HL-60 (cell line): ENCODE measurements around the gene PIRT.

Experiments
- DNase-seq, 2 experiments: peaks; one replicate each; pipeline ENCODE4 v3.0.0-alpha.2; 2010 to 2020; ENCODE audit warnings: low read depth in 1 of 2, low spot score in 1 of 2
- H3K27ac ChIP-seq: fragments of 250-450 bp; sonication (Bioruptor Pico); replicated peaks from 2 replicates; pipeline ENCODE4 v1.5.1; 2020; ENCODE audit warnings: mild to moderate bottlenecking, moderate library complexity
- H3K27me3 ChIP-seq: fragments of 250-450 bp; sonication (Bioruptor Pico); 2 replicates; pipeline ENCODE4 v1.5.1; 2021; ENCODE audit warnings: mild to moderate bottlenecking, moderate library complexity; ENCODE audit not compliant: insufficient read depth, poor library complexity, severe bottlenecking
- H3K4me3 ChIP-seq: replicated peaks from 2 replicates; pipeline ENCODE4 v1.5.1; 2011; ENCODE audit warnings: mild to moderate bottlenecking, control low read depth, low read length; ENCODE audit not compliant: insufficient read depth
- GABPA ChIP-seq: IDR thresholded peaks from 2 replicates; pipeline ENCODE4 v1.6.1; 2012; ENCODE audit warnings: low read depth
- POLR2AphosphoS5 ChIP-seq: IDR thresholded peaks from 2 replicates; pipeline ENCODE4 v1.6.1; 2012; ENCODE audit warnings: low read depth
- SPI1 ChIP-seq: IDR thresholded peaks from 2 replicates; pipeline ENCODE4 v1.6.1; 2012; ENCODE audit warnings: low read depth, mild to moderate bottlenecking, borderline replicate concordance
- TF ChIP-seq, protein P1 (sequence below): IDR thresholded peaks from one replicate; pipeline ENCODE4 v1.5.1; 2011; ENCODE audit warnings: low read length, control low read depth, inconsistent platforms; ENCODE audit not compliant: insufficient read depth
- TF ChIP-seq, protein P2 (sequence below): IDR thresholded peaks from 2 replicates; pipeline ENCODE4 v1.6.1; 2012; ENCODE audit warnings: low read depth; ENCODE audit not compliant: insufficient replicate concordance

Gene PIRT

DNA sequence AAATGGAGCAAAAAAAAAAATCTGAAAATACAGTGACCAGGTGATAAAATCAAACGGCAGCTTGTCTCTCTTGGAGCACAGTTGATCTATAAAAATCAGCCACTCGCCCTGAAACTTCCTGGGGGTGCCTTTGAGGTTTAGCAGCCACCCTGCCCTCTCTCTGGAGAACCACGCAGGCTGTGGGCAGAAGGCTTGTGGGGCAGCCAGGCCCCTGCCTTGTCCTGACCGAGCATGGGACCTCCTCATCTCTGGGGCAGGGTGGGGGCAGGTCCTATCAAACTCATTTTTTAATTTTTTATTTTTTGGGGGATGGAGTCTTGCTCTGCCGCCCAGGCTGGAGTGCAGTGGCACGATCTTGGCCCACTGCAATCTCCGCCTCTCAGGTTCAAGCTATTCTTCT is 39.0 kb downstream of the PIRT start:
- Histone ChIP-seq H3K27me3 (no peaks in the 10 kb centered on the region), H3K27ac (no peak overlapping the region), H3K4me3 (no peak overlapping the region)
- TF ChIP-seq SPI1 = no peak
- TF ChIP-seq, protein P1, sequence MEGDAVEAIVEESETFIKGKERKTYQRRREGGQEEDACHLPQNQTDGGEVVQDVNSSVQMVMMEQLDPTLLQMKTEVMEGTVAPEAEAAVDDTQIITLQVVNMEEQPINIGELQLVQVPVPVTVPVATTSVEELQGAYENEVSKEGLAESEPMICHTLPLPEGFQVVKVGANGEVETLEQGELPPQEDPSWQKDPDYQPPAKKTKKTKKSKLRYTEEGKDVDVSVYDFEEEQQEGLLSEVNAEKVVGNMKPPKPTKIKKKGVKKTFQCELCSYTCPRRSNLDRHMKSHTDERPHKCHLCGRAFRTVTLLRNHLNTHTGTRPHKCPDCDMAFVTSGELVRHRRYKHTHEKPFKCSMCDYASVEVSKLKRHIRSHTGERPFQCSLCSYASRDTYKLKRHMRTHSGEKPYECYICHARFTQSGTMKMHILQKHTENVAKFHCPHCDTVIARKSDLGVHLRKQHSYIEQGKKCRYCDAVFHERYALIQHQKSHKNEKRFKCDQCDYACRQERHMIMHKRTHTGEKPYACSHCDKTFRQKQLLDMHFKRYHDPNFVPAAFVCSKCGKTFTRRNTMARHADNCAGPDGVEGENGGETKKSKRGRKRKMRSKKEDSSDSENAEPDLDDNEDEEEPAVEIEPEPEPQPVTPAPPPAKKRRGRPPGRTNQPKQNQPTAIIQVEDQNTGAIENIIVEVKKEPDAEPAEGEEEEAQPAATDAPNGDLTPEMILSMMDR = no peak
- TF ChIP-seq POLR2AphosphoS5 = no peak
- TF ChIP-seq GABPA = no peak
- TF ChIP-seq, protein P2, sequence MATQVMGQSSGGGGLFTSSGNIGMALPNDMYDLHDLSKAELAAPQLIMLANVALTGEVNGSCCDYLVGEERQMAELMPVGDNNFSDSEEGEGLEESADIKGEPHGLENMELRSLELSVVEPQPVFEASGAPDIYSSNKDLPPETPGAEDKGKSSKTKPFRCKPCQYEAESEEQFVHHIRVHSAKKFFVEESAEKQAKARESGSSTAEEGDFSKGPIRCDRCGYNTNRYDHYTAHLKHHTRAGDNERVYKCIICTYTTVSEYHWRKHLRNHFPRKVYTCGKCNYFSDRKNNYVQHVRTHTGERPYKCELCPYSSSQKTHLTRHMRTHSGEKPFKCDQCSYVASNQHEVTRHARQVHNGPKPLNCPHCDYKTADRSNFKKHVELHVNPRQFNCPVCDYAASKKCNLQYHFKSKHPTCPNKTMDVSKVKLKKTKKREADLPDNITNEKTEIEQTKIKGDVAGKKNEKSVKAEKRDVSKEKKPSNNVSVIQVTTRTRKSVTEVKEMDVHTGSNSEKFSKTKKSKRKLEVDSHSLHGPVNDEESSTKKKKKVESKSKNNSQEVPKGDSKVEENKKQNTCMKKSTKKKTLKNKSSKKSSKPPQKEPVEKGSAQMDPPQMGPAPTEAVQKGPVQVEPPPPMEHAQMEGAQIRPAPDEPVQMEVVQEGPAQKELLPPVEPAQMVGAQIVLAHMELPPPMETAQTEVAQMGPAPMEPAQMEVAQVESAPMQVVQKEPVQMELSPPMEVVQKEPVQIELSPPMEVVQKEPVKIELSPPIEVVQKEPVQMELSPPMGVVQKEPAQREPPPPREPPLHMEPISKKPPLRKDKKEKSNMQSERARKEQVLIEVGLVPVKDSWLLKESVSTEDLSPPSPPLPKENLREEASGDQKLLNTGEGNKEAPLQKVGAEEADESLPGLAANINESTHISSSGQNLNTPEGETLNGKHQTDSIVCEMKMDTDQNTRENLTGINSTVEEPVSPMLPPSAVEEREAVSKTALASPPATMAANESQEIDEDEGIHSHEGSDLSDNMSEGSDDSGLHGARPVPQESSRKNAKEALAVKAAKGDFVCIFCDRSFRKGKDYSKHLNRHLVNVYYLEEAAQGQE = no peak
- DNase-seq = no peak

DNA sequence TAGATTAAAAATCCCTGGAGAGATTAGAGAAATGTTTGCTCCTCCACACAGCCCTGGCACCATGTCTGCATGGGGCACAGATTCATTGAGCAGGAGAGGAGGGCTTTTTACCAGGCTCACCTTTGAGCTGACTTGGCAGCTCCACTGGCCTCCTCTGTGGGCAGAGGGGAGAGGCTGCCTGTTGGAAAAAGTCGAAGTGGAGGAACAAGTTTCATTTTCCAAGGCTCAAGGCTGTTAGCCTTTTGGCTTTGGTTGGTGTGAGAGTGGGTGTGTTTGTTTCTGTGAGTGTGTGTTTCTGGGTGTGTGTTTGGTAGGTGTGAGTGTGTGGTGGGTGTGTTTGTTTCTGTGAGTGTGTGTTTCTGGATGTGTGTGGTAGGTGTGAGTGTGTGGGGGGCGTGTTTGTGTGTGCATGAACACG is 39.5 kb downstream of the PIRT start:
- DNase-seq = no peak
- H3K27ac ChIP-seq = no peak overlapping the region
- H3K27me3 ChIP-seq = no peaks in the 10 kb centered on the region
- TF ChIP-seq SPI1 = no peak
- no peak for TF ChIP-seq POLR2AphosphoS5
- TF ChIP-seq, protein P1 = no peak
- no peak for TF ChIP-seq GABPA
- TF ChIP-seq, protein P2 = no peak
- H3K4me3 ChIP-seq = no peak overlapping the region

DNA sequence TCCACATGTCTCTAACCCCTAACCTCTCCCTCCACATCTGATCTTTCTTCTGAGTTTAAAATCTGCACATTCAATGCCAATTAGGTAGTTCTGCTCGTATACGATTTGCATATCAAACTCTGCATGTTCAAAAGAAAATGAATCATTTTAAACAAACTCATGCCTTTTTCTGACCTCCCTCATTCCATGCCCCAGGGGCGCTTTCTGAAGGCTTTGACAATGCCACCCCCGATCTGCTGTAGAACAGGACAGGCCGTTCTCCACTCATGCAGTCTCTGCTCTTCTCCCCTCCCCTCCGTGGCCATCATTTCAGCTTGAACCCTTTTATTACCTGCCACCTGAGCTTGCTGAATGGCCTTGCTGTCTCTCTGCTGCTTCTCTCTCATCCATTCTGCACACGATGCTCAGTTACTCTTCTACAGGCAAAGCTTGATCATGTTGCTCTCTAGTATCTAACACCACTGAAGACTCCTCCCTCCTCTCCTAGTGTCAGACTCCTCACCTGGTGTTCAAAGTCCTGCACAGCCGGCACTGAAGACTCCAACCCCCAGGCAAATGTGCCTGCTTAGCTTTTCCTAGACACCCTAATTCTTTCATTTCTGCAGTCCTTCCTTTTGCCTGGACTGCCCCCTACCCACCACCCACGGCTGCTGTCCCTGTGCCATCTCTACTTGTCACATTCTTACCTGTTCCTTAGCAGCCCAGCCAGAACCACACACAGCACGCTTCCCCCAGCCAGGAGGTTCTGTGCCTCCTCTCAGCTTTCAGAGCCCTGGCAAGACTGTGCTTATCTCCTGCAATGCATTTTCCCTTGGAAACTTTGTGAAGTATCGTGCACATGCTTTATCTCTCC is 40.2 kb downstream of the PIRT start:
- no peaks in the 10 kb centered on the region for H3K27me3 ChIP-seq
- H3K27ac ChIP-seq = no peak overlapping the region
- DNase-seq = no peak
- TF ChIP-seq, protein P2 = no peak
- TF ChIP-seq GABPA (no peak), POLR2AphosphoS5 (no peak), SPI1 (no peak)
- TF ChIP-seq, protein P1 = no peak
- no peak overlapping the region for H3K4me3 ChIP-seq
